Activated naive CD4-positive, alpha-beta T cell treated with anti-CD3 and anti-CD28 coated beads, Interleukin-2, amount 50 U/mL, for 72 hours (primary cell): Measurements from ENCODE around the gene PDE6C. TPM values are rescaled to one million over a fixed set of nuclear protein-coding genes. Genes with fewer than 3 reads are reported as not detected.

Experiments used
- ATAC-seq, 2 donors: fragments of 150-1000 bp; cut with Tn5 transposase; 2 replicates each; pipeline ENCODE4 v1.10.0; 2021; ENCODE audit warnings: mild to moderate bottlenecking in 2 of 2, moderate library complexity in 2 of 2
- DNase-seq, 2 donors: peaks; one replicate each; pipeline ENCODE4 v3.0.0; 2021 to 2022; ENCODE audit warnings: low spot score in 2 of 2
- H3K27ac Mint-ChIP-seq, 2 donors: one replicate each; pipeline ENCODE4 v1.8.0; 2022; ENCODE audit warnings: mild to moderate bottlenecking in 2 of 2, mixed read lengths in 2 of 2
- H3K36me3 Mint-ChIP-seq, 2 donors: one replicate each; pipeline ENCODE4 v1.8.0; 2022; ENCODE audit warnings: mixed read lengths in 2 of 2
- H3K9me3 Mint-ChIP-seq, 2 donors: one replicate each; pipeline ENCODE4 v1.8.0; 2022; ENCODE audit warnings: mixed read lengths in 2 of 2
- total RNA-seq, 2 donors: library from RNA; stranded (reverse); gene quantifications; one replicate each; pipeline ENCODE4 v1.2.3, GENCODE V29; 2022

Gene PDE6C
- not detected for total RNA-seq

DNA sequence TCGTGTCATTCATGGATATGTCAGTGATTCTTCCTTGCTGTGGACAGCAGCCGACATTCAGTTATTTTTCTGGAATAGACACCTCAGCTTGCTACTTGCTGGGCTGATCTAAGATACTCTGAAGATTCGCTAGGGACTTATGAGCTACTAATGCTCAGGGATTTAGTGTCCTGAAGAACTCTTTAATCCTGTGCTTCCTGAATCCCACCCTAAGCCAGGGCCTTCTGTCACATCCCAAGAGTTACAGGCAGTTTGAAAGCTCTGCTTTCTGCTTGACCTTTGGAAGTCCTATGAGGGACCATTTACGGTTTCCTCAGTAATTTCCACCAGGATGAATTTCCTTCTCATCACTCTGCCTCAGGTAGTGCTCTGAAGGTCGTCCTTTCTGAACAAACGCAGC lies at the start of gene PDE6C:
Gene PDE6C (plus strand): TSS at position 227 of the 400 bp plus-strand sequence. CDS start 189 bp downstream, outside the sequence.
- ATAC-seq = no peak
- no peak for DNase-seq
- Mint-ChIP-seq H3K27ac (no peak within 1 kb of the TSS), H3K9me3 (peaks cover 0 to under 1% of the 10 kb centered on the region in 2 donors), H3K36me3 (no peaks in the 10 kb centered on the region)

DNA sequence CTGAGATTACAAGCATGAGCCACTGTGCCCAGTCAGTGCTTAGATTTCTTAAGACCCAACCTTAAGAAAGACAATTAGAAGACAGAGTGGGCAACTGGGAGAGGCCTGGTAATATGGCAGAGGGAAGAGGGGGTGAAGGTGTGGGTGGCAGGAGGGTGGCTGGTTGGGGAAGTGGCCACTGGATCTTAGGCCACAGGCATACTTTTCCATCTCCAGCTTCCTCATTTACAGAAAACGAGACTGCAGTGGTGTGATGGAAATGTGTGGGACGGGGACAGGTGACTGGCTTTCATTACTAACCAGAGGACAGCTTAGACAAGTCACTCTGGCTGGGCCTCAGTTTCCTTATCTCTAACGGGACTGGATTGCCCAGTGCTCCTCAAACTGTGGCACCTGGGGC lies 46.9 kb upstream of the PDE6C start:
- DNase-seq (no peak), ATAC-seq (no peak)
- no peaks in the 10 kb centered on the region for H3K9me3 Mint-ChIP-seq
- H3K27ac Mint-ChIP-seq = no peak overlapping the region
- H3K36me3 Mint-ChIP-seq = no peaks in the 10 kb centered on the region

DNA sequence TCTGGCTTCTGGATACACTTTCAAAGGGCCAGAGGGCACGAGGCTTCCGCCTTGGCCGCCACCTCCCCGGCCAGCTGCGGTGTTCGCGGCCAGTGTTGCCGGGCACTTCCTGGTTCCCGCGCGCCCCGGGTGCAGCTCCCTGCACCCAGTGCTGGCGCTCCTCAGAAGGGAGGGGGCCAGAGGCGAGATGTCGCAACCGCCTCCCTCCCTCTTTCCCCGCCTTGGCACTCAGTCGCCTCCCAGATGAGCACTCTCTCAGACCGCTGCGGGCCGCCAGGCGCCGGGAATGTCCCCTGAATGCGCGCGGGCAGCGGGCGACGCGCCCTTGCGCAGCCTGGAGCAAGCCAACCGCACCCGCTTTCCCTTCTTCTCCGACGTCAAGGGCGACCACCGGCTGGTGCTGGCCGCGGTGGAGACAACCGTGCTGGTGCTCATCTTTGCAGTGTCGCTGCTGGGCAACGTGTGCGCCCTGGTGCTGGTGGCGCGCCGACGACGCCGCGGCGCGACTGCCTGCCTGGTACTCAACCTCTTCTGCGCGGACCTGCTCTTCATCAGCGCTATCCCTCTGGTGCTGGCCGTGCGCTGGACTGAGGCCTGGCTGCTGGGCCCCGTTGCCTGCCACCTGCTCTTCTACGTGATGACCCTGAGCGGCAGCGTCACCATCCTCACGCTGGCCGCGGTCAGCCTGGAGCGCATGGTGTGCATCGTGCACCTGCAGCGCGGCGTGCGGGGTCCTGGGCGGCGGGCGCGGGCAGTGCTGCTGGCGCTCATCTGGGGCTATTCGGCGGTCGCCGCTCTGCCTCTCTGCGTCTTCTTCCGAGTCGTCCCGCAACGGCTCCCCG lies 45.7 kb upstream of the PDE6C start, which contains the start of gene FFAR4:
Gene FFAR4 (plus strand): TSS at position 231 of the 842 bp plus-strand sequence. CDS start 56 bp downstream, at position 287.
- DNase-seq = no peak
- Mint-ChIP-seq H3K36me3 (no peaks in the 10 kb centered on the region), H3K27ac (no peak within 1 kb of the TSS), H3K9me3 (no peaks in the 10 kb centered on the region)
- no peak for ATAC-seq

DNA sequence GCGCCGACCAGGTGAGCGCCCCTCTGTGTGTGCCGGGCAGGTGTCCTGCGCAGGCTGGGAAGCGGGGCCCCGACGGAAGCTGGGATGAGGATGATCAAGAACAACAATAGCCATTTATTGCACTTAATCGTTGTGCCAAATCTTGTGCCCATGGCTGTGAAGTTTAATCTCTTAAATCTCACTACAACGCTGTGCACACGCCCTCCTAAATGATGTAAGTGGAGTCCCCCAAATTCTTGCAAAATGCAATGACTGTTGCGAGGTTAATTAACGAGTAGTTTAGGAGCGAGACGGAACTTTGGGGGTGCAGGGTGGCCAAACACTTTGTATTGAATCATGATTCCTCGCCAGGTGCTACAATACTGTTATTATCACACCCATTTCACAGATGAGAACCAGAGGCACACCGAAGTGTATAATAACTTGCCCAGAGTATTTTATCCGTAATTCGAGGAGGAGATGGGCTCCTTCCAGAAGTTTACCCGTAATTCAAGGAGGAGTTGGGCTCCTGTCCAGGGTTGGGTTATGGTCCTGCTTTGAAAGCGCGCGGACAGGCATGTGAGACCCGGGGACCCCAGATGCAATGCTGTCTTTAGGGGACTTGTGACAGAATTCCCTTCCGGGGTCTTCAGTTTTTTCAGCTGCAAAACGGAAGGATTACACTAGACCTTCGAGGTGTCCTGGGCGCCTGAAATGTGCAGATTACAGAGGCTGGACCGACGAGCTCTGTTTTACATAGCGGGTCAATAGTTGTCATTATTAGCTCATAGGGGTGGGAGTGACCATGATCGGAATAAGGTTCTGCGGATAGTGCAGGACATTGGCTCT lies 44.8 kb upstream of the PDE6C start:
- ATAC-seq (no peak), DNase-seq (no peak)
- Mint-ChIP-seq H3K27ac (no peak overlapping the region), H3K9me3 (no peaks in the 10 kb centered on the region), H3K36me3 (no peaks in the 10 kb centered on the region)

DNA sequence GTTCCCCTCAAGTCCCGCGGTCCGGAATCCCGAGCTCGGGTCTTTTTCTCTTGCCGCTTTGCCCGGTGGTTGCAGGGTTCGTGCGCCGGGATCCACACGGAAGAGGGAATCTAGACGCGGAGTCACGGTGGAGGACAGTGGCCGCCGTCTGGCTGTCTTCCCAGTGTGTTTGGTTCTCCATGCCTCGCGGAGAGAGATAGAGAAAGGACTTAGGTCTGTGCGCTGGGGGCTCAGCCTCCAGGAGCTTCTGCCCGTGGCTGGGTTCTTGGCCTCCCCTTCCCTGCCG lies 44.3 kb upstream of the PDE6C start:
- Mint-ChIP-seq H3K36me3 (no peaks in the 10 kb centered on the region), H3K27ac (no peak overlapping the region)

DNA sequence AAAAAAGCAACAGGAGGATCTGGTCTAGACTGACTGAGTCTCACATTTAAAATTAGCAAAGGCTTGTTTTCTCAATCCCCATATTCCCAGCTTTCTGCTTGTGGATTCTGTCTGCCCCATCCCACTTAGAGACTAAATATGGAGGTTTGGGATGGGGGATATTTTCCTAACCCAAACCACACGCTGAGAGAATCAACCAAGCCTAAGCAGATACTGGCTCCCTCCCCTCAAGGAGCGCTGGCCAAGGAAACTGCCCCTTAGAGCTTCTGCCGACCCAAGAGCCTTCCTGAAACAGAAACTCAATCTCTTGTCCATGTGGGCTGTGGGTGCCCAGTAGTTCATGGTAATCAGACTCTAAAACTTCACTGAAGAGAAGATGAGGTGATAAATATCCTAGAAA lies 42.0 kb upstream of the PDE6C start:
- Mint-ChIP-seq H3K9me3 (no peaks in the 10 kb centered on the region), H3K36me3 (no peaks in the 10 kb centered on the region), H3K27ac (no peak overlapping the region)
- ATAC-seq (no peak), DNase-seq (no peak)

More for the DNA sequence above, 44.3 kb upstream of the PDE6C start:
- ATAC-seq = no peak
- H3K9me3 Mint-ChIP-seq = no peaks in the 10 kb centered on the region
- DNase-seq = no peak

DNA sequence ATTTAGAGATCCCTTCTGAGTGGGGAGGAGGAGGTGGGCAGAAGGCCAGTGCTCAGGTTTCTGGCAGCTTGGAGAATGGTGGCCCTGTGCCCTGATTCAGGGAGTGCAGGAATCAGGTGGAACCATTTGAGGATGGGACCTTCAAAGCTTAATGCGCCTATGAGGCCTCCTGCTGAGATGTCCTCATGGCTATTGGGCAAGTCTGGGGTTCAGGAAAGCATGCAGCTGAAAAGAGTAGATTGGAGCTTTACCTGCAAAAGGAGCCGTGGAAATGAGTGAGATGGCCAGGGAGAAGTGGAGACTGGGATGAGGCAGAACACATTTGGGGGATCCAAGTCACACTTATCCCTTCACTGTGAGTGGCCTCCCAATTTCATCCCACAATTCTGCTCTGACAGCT lies 39.7 kb upstream of the PDE6C start:
- DNase-seq (no peak), ATAC-seq (no peak)
- H3K36me3 Mint-ChIP-seq = no peaks in the 10 kb centered on the region
- H3K27ac Mint-ChIP-seq = no peak overlapping the region
- no peaks in the 10 kb centered on the region for H3K9me3 Mint-ChIP-seq

DNA sequence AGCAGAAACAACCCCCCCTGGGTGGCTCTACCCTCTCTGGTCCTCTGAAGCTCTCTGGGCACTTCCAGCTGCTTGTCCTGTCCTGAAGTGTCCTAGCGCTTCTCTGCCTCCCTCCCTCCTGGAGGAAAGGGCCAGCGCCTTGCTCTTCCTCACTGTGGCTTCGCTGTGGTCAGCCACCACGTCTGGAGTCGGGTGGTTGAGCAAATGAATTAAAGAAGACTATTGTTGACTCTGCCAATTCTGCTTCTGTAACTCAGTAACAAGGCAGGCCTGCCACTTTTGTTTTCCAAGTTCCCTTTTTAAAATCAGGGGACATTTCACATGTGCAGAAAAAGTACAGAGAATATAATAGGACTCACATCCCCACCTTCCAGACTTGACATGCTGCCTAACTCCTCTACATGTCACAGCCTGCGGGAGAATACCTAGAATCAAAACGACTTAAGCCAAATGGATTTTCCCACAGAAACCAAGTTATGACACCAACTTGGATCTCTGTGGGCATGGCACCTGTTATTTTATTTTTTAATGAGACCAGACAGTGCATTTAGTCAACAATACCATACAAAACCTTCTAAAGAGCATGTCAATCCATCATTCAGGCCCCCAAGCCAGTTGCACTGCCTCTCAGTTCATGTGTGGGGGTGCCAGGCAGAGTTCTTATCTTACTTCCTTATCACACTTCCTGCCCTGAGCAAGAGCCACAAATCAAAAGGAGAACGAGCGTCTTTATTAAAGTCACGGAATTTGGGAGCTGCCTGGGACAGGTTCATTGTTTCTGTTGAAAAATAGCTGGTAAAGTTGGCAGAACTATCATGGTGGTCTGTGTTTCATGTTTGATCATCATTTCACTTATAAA lies 39.1 kb upstream of the PDE6C start:
- Mint-ChIP-seq H3K9me3 (no peaks in the 10 kb centered on the region), H3K36me3 (no peaks in the 10 kb centered on the region), H3K27ac (no peak overlapping the region)
- DNase-seq (no peak), ATAC-seq (no peak)

DNA sequence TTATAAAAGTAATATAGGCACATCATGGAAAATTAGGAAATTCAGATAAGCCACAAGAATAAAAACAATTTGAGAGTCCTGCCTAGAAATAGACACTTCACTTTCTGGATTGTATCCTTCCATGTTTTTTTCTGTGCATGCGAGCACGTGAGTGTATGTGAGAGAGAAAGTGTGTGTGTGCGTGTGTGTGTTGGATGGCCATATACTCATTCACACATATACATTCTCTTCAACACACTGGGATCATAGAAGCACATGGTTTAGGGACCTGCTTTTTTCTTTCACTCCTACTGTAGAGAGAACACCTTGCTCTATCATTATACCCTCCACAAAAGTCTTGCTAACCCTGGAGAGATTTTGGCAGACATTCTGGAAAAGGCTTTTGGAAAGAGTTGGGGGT lies 38.4 kb upstream of the PDE6C start:
- H3K27ac Mint-ChIP-seq = no peak overlapping the region
- H3K36me3 Mint-ChIP-seq = no peaks in the 10 kb centered on the region
- ATAC-seq = no peak
- no peaks in the 10 kb centered on the region for H3K9me3 Mint-ChIP-seq
- DNase-seq = no peak

DNA sequence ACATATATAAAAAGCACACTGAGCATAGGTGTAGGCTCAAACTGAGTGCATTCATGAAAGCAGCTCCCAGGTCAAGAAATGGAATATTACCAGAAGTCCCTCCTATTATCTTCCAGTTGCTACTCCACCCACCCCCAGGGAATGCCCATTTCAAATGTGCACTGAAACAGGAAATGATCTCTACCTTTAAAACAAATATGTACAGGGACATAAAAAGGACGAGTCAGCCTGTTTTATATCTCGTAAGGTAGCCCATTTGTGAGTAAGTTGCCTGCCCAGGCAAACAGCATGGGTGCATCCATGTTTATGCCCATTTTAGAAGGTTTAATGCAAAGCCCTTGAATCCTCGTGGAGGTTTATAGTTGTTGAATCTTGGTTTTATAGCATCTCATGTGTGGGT lies 35.4 kb upstream of the PDE6C start:
- ATAC-seq = no peak
- Mint-ChIP-seq H3K9me3 (peaks cover 6 to 8% of the 10 kb centered on the region in 2 donors), H3K36me3 (peaks cover 0 to 5% of the 10 kb centered on the region in 2 donors), H3K27ac (no peak overlapping the region)
- DNase-seq = no peak

DNA sequence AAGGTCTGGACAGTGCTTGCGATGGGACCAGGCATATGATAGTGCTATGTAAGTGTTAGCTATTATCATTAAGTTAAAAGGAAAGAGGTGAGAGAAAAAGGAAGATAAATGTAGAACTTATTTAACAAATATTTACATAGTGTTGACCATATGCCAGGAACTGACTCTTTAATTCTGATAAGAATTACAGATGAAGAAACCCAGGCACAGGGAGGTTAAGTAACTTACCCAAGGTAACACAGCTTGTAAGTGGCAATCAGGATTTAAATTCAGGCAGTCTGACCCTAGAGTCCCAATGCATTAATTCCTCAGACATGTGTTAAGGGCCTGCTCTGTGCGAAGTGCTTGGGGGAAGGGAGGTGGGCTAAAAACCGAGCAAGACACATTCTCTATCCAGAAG lies 34.8 kb upstream of the PDE6C start:
- ATAC-seq (no peak), DNase-seq (no peak)
- no peak overlapping the region for H3K27ac Mint-ChIP-seq
- H3K36me3 Mint-ChIP-seq = peaks cover 0 to 5% of the 10 kb centered on the region in 2 donors
- peaks cover 6 to 8% of the 10 kb centered on the region in 2 donors for H3K9me3 Mint-ChIP-seq

DNA sequence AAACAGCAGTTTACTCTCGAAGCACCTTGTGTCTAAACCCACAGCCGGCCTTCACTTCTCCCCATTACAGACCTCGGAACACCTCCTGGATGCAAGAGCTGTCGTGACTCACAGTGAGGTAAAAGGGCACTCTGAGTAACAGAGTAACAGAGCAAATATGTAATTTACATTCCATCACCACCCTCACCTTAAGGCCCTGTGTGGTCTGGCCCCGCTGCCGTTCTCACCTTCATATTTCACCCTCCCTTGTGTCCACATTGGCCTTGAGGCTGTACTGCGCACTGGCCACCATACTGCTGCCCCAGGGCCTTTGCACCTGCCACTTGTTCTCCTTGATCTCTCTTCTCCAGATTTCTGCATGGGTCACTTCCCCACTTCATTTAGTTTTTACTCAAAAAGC lies 33.2 kb upstream of the PDE6C start:
- peaks cover 0 to 5% of the 10 kb centered on the region in 2 donors for H3K36me3 Mint-ChIP-seq
- DNase-seq = no peak
- peaks cover 6 to 8% of the 10 kb centered on the region in 2 donors for H3K9me3 Mint-ChIP-seq
- no peak for ATAC-seq
- H3K27ac Mint-ChIP-seq = no peak overlapping the region

DNA sequence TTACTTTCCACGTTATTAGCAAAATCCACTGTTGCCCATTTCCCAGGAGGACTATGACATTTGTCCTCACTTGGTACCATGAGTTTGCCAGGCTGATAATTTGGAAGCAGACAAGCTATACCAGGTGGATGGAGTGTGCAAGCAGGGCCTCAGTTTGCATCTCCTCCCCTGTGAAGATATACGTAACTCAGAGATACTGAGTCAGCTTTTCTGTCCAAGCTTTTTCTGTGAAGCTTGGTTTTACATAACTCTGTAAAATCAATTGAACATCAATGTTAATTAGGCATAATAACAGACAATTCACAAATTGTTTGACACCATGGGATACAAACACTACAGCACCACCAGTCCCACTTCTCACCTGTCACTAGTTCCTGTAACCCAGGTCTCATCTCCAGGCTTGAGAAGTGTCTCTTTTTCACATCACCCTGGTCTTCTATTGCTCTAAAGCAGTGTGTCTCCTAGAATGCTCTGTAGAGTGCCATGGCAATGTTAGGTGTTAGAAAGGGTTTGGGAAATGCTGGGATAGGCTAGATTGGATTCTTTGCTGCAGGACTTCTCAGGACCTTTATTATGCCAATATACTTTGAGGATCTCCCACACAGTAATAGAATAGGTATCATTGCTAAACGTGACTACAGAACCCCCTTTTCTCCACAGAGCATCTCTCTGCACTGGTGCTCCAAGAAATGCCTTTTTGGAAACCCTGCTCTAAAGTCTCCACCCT lies 32.2 kb upstream of the PDE6C start:
- Mint-ChIP-seq H3K36me3 (peaks cover 0 to 5% of the 10 kb centered on the region in 2 donors), H3K9me3 (peaks cover 6 to 8% of the 10 kb centered on the region in 2 donors), H3K27ac (no peak overlapping the region)
- no peak for ATAC-seq
- no peak for DNase-seq

DNA sequence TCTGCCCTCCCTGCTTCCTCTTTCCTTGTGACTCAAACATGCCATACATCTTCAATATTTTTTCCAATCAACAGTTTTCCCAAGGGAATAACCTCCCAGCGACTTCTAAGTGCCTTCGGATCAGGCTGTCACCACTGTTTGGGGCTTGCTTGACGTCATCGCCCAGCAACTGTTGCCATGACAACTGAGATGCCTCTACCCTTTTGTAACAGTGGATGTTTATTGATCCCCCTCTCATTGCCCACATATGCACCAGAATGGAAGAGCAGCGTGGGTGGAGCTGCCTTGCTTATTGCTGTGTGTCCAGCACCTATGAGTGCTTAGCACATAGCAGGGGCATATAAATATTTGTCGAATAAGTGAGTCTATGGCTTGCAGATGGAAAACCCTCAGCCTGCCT lies 31.5 kb upstream of the PDE6C start:
- Mint-ChIP-seq H3K36me3 (peaks cover 0 to 5% of the 10 kb centered on the region in 2 donors), H3K27ac (no peak overlapping the region), H3K9me3 (peaks cover 6 to 8% of the 10 kb centered on the region in 2 donors)
- no peak for ATAC-seq
- DNase-seq = no peak

DNA sequence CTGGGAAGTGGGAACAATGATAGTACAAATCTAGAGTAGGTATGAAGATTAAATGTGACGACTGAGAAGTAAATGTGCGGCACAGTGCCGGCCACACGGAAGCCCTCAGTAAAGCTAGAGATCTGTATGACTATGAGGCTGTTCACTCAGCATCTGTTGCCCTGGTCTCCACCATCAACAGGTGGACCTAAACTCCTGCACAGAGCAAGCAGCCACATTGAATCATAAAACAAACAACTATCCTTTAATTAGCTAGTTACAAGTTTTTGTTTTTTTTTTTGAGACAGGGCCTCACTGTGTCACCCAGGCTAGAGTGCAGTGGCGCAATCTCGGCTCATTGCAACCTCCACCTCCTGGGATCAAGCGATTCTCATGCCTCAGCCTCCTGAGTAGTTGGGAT lies 27.9 kb upstream of the PDE6C start:
- peaks cover 2 to 5% of the 10 kb centered on the region in 2 donors for H3K9me3 Mint-ChIP-seq

More for the DNA sequence above, 27.9 kb upstream of the PDE6C start:
- H3K36me3 Mint-ChIP-seq = peaks cover 0 to 5% of the 10 kb centered on the region in 2 donors
- DNase-seq (no peak), ATAC-seq (no peak)
- no peak overlapping the region for H3K27ac Mint-ChIP-seq
